Trophoblast cell (in vitro differentiated cells and primary cell): ENCODE measurements around the gene CDS1.

ENCODE experiments used
- DNase-seq, 2 donors: peaks; one replicate each; pipeline ENCODE4 v3.0.0-alpha.2; 2016
- H2AFZ ChIP-seq: 2 replicates; pipeline ENCODE4 v1.6.1; 2013; ENCODE audit warnings: low read length, moderate library complexity, mild to moderate bottlenecking; ENCODE audit not compliant: insufficient read depth, poor library complexity
- H2AK5ac ChIP-seq: 2 replicates; pipeline ENCODE4 v1.6.1; 2013; ENCODE audit warnings: mild to moderate bottlenecking, low read length
- H2BK120ac ChIP-seq: 2 replicates; pipeline ENCODE4 v1.6.1; 2013; ENCODE audit warnings: low read length, mild to moderate bottlenecking, moderate library complexity; ENCODE audit not compliant: insufficient read depth, poor library complexity
- H2BK12ac ChIP-seq: 2 replicates; pipeline ENCODE4 v1.6.1; 2013; ENCODE audit warnings: mild to moderate bottlenecking, low read length, moderate library complexity
- H2BK5ac ChIP-seq: 2 replicates; pipeline ENCODE4 v1.6.1; 2013; ENCODE audit warnings: low read length, low read depth, moderate library complexity, mild to moderate bottlenecking; ENCODE audit not compliant: poor library complexity
- H3K14ac ChIP-seq: 2 replicates; pipeline ENCODE4 v1.6.1; 2013; ENCODE audit warnings: mild to moderate bottlenecking, low read length
- H3K18ac ChIP-seq: 2 replicates; pipeline ENCODE4 v1.6.1; 2013; ENCODE audit warnings: mild to moderate bottlenecking, low read length
- H3K23ac ChIP-seq: 2 replicates; pipeline ENCODE4 v1.6.1; 2013; ENCODE audit warnings: low read length
- H3K27ac ChIP-seq: 2 replicates; pipeline ENCODE4 v1.5.1; 2013; ENCODE audit warnings: low read depth, mild to moderate bottlenecking, inconsistent platforms, low read length, moderate library complexity
- H3K27me3 ChIP-seq: 2 replicates; pipeline ENCODE4 v1.6.1; 2013; ENCODE audit warnings: inconsistent platforms, mild to moderate bottlenecking, low read length, moderate library complexity; ENCODE audit not compliant: insufficient read depth
- H3K36me3 ChIP-seq, 2 experiments: 1 replicate in 1 of 2; 2 replicates in 1 of 2; pipeline ENCODE4 v1.6.1; 2013; ENCODE audit warnings: low read length in 2 of 2, mild to moderate bottlenecking in 2 of 2, moderate library complexity in 1 of 2; ENCODE audit not compliant: insufficient read depth in 2 of 2, control insufficient read depth in 1 of 2
- H3K4ac ChIP-seq: 2 replicates; pipeline ENCODE4 v1.6.1; 2013; ENCODE audit warnings: low read depth, mild to moderate bottlenecking, low read length, moderate library complexity
- H3K4me1 ChIP-seq, 2 experiments: 1 replicate in 1 of 2; 2 replicates in 1 of 2; pipeline ENCODE4 v1.6.1; 2013; ENCODE audit warnings: low read length in 2 of 2, mild to moderate bottlenecking in 2 of 2, moderate library complexity in 1 of 2; ENCODE audit not compliant: insufficient read depth in 2 of 2, control insufficient read depth in 1 of 2
- H3K4me2 ChIP-seq: 2 replicates; pipeline ENCODE4 v1.6.1; 2013; ENCODE audit warnings: inconsistent platforms, mild to moderate bottlenecking, low read length, moderate library complexity
- H3K4me3 ChIP-seq: 2 replicates; pipeline ENCODE4 v1.5.1; 2013; ENCODE audit warnings: mild to moderate bottlenecking, low read depth, low read length, inconsistent platforms
- H3K79me1 ChIP-seq: one replicate; pipeline ENCODE4 v1.6.1; 2013; ENCODE audit warnings: low read length
- H3K79me2 ChIP-seq: 2 replicates; pipeline ENCODE4 v1.6.1; 2013; ENCODE audit warnings: low read length, mild to moderate bottlenecking; ENCODE audit not compliant: control insufficient read depth, insufficient read depth, poor library complexity
- H3K9ac ChIP-seq: 2 replicates; pipeline ENCODE4 v1.6.1; 2013; ENCODE audit warnings: mild to moderate bottlenecking, low read length
- H3K9me3 ChIP-seq: 2 replicates; pipeline ENCODE4 v1.6.1; 2013; ENCODE audit warnings: low read depth, mild to moderate bottlenecking, control low read depth, inconsistent platforms, low read length; ENCODE audit not compliant: insufficient read depth
- H4K12ac ChIP-seq: 2 replicates; pipeline ENCODE4 v1.6.1; 2013; ENCODE audit warnings: low read depth, mild to moderate bottlenecking, low read length, moderate library complexity
- H4K8ac ChIP-seq: 2 replicates; pipeline ENCODE4 v1.6.1; 2013; ENCODE audit warnings: low read depth, mild to moderate bottlenecking, low read length, moderate library complexity
- H4K91ac ChIP-seq: one replicate; pipeline ENCODE4 v1.6.1; 2013; ENCODE audit warnings: low read depth, mild to moderate bottlenecking, low read length, moderate library complexity
- WGBS: extraction: QIAGEN DNeasy Blood & Tissue Kit; methylation state at CpG from one replicate; pipeline ENCODE4 v1.1.7; 2013; ENCODE audit warnings: missing lambda C conversion rate; ENCODE audit not compliant: insufficient read length, insufficient coverage; ENCODE audit errors: extremely low coverage; 5-methylcytosine and 5-hydroxymethylcytosine counted together

Gene CDS1

DNA sequence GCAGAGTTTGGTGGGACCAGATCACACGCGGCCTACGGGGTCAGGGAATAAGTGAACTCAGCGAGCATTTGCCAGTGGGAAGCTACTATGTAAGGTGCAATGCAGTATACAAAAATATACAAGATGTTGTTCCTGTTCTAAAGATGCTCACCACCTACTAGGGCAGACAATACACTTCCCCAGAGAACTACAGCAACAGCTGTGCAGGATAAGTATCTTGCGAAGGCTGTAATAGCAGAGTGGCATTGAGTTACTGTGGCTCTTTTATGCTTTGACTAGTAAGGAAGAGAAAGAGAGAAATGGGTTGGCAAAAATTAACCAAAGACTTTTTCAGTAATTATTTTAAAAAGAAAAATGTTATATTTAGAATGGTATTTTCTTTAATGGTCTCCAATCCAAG, 61.2 kb downstream of the CDS1 start:
- Histone ChIP-seq H2BK120ac (no peak overlapping the region), H3K4me1 (no peaks in the 10 kb centered on the region), H4K12ac (no peak overlapping the region), H4K8ac (no peak overlapping the region), H2AK5ac (no peak overlapping the region), H3K9ac (no peak overlapping the region), H3K27me3 (no peaks in the 10 kb centered on the region), H4K91ac (no peak overlapping the region), H3K4me3 (no peak overlapping the region), H3K79me2 (no peaks in the 10 kb centered on the region), H3K14ac (no peak overlapping the region), H2BK12ac (no peak overlapping the region), H3K4ac (no peak overlapping the region), H3K18ac (no peak overlapping the region), H3K36me3 (peaks cover 6 to 11% of the 10 kb centered on the region in 2 experiments), H2AFZ (no peak overlapping the region), H3K4me2 (no peak overlapping the region), H3K9me3 (no peaks in the 10 kb centered on the region), H3K23ac (no peak overlapping the region), H2BK5ac (no peak overlapping the region), H3K79me1 (no peaks in the 10 kb centered on the region), H3K27ac (no peak overlapping the region)
- WGBS = no CpG with 5 or more reads among the region's 5 CpGs
- DNase-seq = no peak

DNA sequence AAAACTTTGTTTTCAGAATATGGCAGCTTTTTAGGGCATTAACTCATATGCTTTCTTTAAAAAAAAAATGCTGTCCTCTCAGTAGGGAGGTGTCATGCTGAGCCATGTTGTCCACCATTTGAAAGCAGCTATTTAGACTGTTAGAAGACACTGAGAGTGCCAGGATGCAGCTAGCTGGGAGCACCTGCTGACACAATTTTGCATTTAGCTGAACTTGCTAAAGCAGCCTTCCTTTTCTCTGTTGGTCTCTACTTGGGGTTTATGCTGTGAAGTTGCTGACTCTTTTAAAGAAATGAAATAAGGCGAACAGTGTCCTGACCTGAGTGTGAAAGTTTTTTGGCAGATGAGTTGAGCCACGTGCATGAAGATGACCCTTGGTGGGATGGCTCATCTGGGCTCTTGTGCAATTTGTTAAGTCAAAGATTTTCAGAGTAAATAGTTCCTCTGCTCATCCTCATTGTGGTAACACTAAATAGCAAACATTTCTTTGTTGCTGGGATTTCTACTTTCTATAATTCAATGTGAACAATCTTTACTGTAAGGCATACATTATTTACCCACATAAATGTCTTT, 64.5 kb downstream of the CDS1 start:
- H3K27me3 ChIP-seq = no peaks in the 10 kb centered on the region
- no peak overlapping the region for H2AFZ ChIP-seq
- no peak overlapping the region for H3K18ac ChIP-seq
- peak in 1 of 2 donors; percentile 1 for DNase-seq
- H3K9ac ChIP-seq = no peak overlapping the region
- no peak overlapping the region for H3K23ac ChIP-seq
- H2AK5ac ChIP-seq = no peak overlapping the region
- H2BK5ac ChIP-seq = no peak overlapping the region
- no peaks in the 10 kb centered on the region for H3K79me2 ChIP-seq
- H2BK12ac ChIP-seq = no peak overlapping the region
- no peak overlapping the region for H3K27ac ChIP-seq
- peaks cover 4 to 10% of the 10 kb centered on the region in 2 experiments for H3K36me3 ChIP-seq
- no peak overlapping the region for H4K8ac ChIP-seq
- H3K14ac ChIP-seq = no peak overlapping the region
- H3K79me1 ChIP-seq = no peaks in the 10 kb centered on the region
- H3K4ac ChIP-seq = no peak overlapping the region
- H3K9me3 ChIP-seq = peaks cover 2% of the 10 kb centered on the region
- no CpG with 5 or more reads among the region's 2 CpGs for WGBS
- no peak overlapping the region for H4K12ac ChIP-seq
- no peak overlapping the region for H3K4me3 ChIP-seq
- H3K4me1 ChIP-seq = peaks cover 5 to 8% of the 10 kb centered on the region in 2 experiments
- no peak overlapping the region for H4K91ac ChIP-seq
- no peak overlapping the region for H3K4me2 ChIP-seq
- H2BK120ac ChIP-seq = no peak overlapping the region

DNA sequence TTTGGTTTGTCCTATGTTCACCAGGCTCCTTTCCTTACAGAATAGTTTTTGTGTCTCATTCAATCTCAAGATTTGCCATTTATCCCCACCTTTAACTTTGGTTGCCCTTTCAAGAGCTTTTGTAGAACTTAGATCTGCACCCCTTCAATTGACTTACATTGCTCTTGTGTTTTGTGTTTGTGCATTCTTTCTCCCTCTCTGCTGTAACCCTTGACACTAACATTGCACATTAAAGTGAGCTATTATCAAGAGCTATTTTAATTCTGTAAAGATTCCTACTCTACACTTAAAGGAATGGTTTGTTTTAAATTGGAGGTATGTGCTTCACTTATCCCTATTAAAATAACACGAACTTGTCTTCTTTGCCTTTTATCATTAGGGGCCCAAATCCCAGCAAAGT, 65.3 kb downstream of the CDS1 start:
- no peak overlapping the region for H3K4me3 ChIP-seq
- H3K27me3 ChIP-seq = no peaks in the 10 kb centered on the region
- H3K27ac ChIP-seq = no peak overlapping the region
- peaks cover 5 to 8% of the 10 kb centered on the region in 2 experiments for H3K4me1 ChIP-seq
- no peak overlapping the region for H4K12ac ChIP-seq
- no peak overlapping the region for H3K23ac ChIP-seq
- H2AK5ac ChIP-seq = no peak overlapping the region
- no peak overlapping the region for H2BK120ac ChIP-seq
- no peak overlapping the region for H3K14ac ChIP-seq
- no peak overlapping the region for H3K4ac ChIP-seq
- H3K36me3 ChIP-seq = peaks cover 4 to 10% of the 10 kb centered on the region in 2 experiments
- WGBS = no CpG with 5 or more reads among the region's 1 CpG
- no peak overlapping the region for H3K18ac ChIP-seq
- H3K4me2 ChIP-seq = no peak overlapping the region
- H2BK5ac ChIP-seq = no peak overlapping the region
- no peak overlapping the region for H2BK12ac ChIP-seq
- H2AFZ ChIP-seq = no peak overlapping the region
- DNase-seq = no peak
- no peak overlapping the region for H4K91ac ChIP-seq
- no peak overlapping the region for H4K8ac ChIP-seq
- H3K79me1 ChIP-seq = no peaks in the 10 kb centered on the region
- H3K9me3 ChIP-seq = peaks cover 2% of the 10 kb centered on the region
- H3K79me2 ChIP-seq = no peaks in the 10 kb centered on the region
- no peak overlapping the region for H3K9ac ChIP-seq

DNA sequence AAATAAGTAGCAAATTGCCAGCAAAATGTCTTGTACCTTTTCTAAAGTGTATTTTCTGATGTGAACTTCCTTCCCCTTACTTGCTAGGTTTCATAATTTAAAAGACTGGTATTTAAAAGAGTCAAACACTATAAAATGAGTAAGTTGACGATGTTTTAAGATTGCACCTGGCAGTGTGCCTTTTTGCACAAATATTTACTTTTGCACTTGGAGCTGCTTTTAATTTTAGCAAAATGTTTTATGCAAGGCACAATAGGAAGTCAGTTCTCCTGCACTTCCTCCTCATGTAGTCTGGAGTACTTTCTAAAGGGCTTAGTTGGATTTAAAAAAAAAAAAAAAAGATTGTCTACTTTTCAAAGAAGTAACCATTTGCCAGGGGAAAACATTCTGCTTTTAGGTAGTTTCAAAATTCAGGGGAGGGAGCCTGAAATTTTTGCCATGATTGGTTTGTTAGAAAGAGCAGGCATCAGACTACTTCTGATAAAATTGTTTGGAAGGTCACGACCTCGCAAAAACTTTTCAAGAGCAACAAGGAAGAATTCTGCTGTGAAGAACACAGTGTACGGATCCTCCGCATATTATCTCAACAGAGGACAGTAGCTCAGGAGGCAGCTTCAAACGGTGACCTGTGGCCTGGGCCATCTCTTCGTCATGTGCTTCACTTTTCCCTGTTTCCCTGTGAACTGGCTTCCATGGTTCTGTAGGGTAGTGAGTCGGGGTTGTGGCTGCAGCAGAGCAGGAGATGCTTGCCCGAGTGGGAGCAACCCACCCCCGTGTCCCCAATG, 66.1 kb downstream of the CDS1 start:
- no peak overlapping the region for H3K23ac ChIP-seq
- DNase-seq = no peak
- H2AK5ac ChIP-seq = no peak overlapping the region
- H2BK120ac ChIP-seq = no peak overlapping the region
- H3K4ac ChIP-seq = no peak overlapping the region
- no CpG with 5 or more reads among the region's 10 CpGs for WGBS
- peaks cover 2% of the 10 kb centered on the region for H3K9me3 ChIP-seq
- no peak overlapping the region for H3K18ac ChIP-seq
- peaks cover 5 to 8% of the 10 kb centered on the region in 2 experiments for H3K4me1 ChIP-seq
- H2BK5ac ChIP-seq = no peak overlapping the region
- no peak overlapping the region for H3K27ac ChIP-seq
- H3K36me3 ChIP-seq = peaks cover 4 to 5% of the 10 kb centered on the region in 2 experiments
- no peak overlapping the region for H2AFZ ChIP-seq
- no peak overlapping the region for H3K9ac ChIP-seq
- H3K79me2 ChIP-seq = no peaks in the 10 kb centered on the region
- no peaks in the 10 kb centered on the region for H3K79me1 ChIP-seq
- no peak overlapping the region for H4K8ac ChIP-seq
- no peak overlapping the region for H2BK12ac ChIP-seq
- H3K14ac ChIP-seq = no peak overlapping the region
- no peak overlapping the region for H3K4me3 ChIP-seq
- H4K12ac ChIP-seq = no peak overlapping the region
- H3K27me3 ChIP-seq = no peaks in the 10 kb centered on the region
- no peak overlapping the region for H4K91ac ChIP-seq
- H3K4me2 ChIP-seq = no peak overlapping the region
